Muscle layer of duodenum (tissue), 2 donors: Measurements from ENCODE around the gene RXFP3.

Source experiments
- H3K27ac ChIP-seq: one replicate; pipeline ENCODE4 v1.7.0; 2013; ENCODE audit warnings: mild to moderate bottlenecking, low read length
- H3K27me3 ChIP-seq: one replicate; pipeline ENCODE4 v1.7.0; 2013; ENCODE audit warnings: low read depth, mild to moderate bottlenecking, control low read depth, low read length
- H3K36me3 ChIP-seq, 2 donors: one replicate each; pipeline ENCODE4 v1.7.0; 2013; ENCODE audit warnings: low read length in 2 of 2, control low read depth in 1 of 2, mild to moderate bottlenecking in 1 of 2; ENCODE audit not compliant: insufficient read depth in 2 of 2, control insufficient read depth in 1 of 2
- H3K4me1 ChIP-seq, 2 donors: one replicate each; pipeline ENCODE4 v1.7.0; 2013; ENCODE audit warnings: low read length in 2 of 2, mild to moderate bottlenecking in 2 of 2, control low read depth in 1 of 2, moderate library complexity in 1 of 2; ENCODE audit not compliant: insufficient read depth in 2 of 2, control insufficient read depth in 1 of 2
- H3K4me3 ChIP-seq, 2 donors: one replicate each; pipeline ENCODE4 v1.7.0; 2013; ENCODE audit warnings: low read length in 2 of 2, low read depth in 1 of 2, mild to moderate bottlenecking in 1 of 2
- H3K9me3 ChIP-seq, 2 donors: one replicate each; pipeline ENCODE4 v1.7.0; 2013; ENCODE audit warnings: low read length in 2 of 2, control low read depth in 1 of 2, mild to moderate bottlenecking in 1 of 2; ENCODE audit not compliant: control insufficient read depth in 1 of 2
- donor health status: healthy.

RXFP3 gene

DNA sequence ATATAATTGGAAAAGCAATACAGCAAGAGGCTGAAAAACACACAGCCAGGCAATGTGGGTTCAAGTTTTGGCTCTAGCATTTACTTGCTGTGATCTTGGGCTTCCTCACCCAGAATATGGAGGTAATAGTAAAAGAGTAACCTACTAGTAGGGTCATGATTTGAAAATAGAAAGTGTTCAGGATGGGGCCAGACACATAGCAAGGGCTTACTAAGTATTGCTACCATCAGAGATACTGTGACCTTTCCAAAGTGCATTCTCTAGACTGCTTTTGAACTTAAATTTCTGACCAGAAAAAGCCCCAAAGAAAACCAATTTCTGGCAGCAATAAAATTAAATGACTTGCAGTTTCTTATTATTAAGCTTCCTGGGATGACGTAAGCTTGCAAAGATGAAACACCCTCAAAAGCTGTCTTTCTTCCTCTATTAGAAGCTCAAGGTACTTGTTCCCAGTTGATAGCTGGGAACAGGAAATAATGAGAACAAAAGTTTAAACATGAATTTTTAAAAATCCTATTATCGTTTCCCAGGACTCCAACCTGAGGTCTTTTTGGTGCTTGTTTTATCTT is 28.0 kb downstream of the RXFP3 start:
- H3K4me3 ChIP-seq, result no peak overlapping the region
- no peaks in the 10 kb centered on the region for H3K36me3 ChIP-seq
- H3K27ac ChIP-seq, result no peak overlapping the region
- no peaks in the 10 kb centered on the region for H3K27me3 ChIP-seq
- H3K9me3 ChIP-seq, result no peaks in the 10 kb centered on the region
- no peaks in the 10 kb centered on the region for H3K4me1 ChIP-seq

DNA sequence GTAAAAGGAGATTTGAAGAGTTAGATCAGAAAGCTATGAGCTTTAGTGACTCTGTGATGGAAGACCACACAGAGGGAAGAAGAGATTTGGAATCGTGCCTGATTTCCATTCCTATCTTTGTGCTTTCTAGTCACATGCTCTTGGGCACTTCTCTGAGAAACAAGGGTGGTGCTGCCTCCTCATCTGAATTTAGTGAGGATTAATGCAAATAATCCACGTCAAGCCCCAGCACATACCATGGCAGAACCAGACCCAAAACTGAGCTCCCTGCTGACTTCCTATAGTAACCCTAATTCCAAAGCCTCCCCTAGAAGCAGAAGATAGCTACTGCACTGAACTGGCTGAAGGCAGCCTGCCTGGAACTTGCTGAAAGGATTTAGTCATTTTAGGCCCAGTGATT is 30.6 kb downstream of the RXFP3 start:
- Histone ChIP-seq H3K4me1 (no peaks in the 10 kb centered on the region), H3K27me3 (no peaks in the 10 kb centered on the region), H3K27ac (no peak overlapping the region), H3K9me3 (no peaks in the 10 kb centered on the region), H3K4me3 (no peak overlapping the region), H3K36me3 (no peaks in the 10 kb centered on the region)

DNA sequence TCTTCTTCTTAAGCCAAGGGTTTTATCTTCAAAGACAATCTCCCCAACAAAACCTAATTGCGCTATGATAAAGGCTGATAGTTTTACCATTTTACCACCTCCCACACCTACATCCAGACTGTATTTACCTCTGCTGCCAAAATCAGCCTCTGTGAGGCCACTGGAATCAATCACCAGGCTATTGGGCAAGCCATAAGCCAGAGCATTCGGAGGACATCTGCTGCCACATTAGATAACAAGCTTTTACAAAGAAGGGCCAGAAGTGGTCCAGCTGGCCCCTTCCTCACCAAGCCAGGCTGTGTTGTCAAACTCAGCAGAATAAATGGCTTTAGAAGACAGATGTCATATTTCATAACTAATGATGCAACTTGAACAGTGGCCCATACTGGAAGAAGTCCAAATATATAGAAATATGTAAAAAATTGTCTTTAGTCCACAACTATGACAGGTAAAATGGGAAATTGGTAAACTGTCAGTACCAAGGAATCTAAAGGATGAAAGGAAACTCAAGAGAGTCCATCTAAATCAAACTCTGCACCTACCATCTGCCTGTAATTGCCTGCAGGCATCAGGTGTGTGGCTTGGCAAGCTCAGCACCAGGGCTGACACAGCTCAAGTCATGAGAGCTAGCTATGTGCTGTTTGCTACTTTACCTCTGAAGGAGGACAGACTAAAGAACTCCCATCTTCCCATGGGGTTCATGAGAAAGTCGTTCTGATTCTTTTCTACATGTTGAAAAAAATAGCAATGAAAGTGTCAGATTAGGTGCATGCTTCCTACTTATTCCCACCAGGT is 32.2 kb downstream of the RXFP3 start:
- Histone ChIP-seq H3K9me3 (no peaks in the 10 kb centered on the region), H3K4me3 (no peak overlapping the region), H3K27me3 (no peaks in the 10 kb centered on the region), H3K27ac (no peak overlapping the region), H3K36me3 (no peaks in the 10 kb centered on the region), H3K4me1 (no peaks in the 10 kb centered on the region)

DNA sequence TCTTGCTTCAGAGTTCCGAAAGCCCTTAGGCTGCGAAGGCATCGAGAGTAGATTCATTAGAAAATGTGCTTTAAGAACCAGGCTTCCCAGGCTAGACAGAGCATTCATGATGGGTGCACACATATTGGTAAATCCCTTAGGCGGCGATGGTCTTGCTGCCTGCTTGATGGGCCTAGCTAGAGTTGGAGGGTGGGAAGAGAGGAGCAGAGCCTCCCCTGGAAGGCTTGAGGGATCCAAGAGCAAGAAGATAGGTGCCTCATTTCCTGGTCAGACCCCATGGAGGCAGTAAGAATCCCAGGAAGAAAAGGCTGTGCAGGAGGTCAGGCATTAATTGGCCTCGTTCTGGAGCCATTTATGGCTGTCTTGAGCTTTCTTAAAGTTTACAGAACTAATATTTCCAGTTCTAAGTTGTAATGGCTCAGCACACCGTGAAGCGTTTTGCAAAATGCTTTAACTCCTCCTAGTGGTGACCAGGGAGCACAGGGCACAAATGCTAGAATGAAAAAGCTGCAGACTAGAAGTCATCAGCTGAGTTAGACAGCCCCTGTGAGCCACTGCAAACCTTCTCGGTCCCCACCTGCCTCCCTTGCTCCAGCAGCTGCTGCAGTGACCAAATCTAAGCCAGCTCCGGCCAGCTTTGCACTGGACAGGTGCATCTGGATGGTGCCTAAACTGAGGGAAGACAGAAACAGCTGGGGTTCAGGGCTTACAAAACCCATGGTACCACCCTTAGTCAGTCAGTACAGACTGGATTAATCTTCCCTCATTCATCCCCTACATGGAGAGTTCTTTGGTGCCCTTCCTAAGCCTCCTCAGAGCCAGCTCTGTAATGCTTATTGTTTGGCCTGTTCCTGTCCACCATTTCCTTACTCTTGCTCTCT is 33.6 kb downstream of the RXFP3 start:
- no peaks in the 10 kb centered on the region for H3K36me3 ChIP-seq
- H3K4me1 ChIP-seq, result peaks cover 0 to under 1% of the 10 kb centered on the region in 2 donors
- H3K27me3 ChIP-seq, result no peaks in the 10 kb centered on the region
- H3K4me3 ChIP-seq, result no peak overlapping the region
- H3K9me3 ChIP-seq, result no peaks in the 10 kb centered on the region
- H3K27ac ChIP-seq, result no peak overlapping the region

DNA sequence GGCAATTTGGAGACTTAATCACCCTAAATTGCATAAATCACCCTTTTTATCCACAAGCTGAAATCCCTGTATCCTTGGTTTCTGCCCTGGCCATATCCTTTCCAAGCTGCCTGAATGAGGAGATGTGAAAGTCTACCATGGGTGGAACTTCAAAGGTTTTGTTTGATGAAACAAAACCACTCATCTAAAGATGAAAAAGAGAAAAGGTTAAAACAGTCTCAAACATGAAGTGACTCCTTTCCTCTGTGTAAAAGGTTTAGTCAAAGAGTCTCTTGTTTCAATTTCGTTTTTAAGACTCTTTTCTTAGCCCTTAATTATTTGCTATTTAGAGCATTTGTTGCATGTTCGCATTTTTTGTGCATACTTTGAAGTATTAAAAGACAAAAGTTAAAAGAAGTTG is 37.1 kb downstream of the RXFP3 start:
- H3K36me3 ChIP-seq, result no peaks in the 10 kb centered on the region
- no peaks in the 10 kb centered on the region for H3K27me3 ChIP-seq
- H3K4me1 ChIP-seq, result peaks cover 0 to 14% of the 10 kb centered on the region in 2 donors
- H3K4me3 ChIP-seq, result no peak overlapping the region
- no peaks in the 10 kb centered on the region for H3K9me3 ChIP-seq
- H3K27ac ChIP-seq, result no peak overlapping the region

DNA sequence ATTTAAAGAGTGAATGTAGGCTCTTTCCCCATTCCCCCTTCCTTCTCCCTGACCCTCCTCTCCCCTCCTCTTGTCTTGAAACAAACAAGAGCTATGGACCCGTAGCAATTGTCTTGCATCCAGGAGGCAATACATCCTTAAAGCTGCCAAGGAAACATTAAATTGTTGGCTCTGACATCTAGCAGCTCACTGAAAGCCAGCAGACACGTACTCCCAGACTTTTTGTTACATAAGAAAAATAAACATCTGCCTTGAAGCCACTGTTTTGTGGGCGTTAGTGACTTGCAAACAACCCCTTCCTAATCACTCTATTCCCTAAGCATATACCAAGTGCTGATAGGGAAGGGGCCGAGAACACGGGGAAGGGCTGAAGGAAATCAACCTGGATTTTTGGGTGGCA is 39.7 kb downstream of the RXFP3 start:
- peaks cover 0 to 14% of the 10 kb centered on the region in 2 donors for H3K4me1 ChIP-seq

DNA sequence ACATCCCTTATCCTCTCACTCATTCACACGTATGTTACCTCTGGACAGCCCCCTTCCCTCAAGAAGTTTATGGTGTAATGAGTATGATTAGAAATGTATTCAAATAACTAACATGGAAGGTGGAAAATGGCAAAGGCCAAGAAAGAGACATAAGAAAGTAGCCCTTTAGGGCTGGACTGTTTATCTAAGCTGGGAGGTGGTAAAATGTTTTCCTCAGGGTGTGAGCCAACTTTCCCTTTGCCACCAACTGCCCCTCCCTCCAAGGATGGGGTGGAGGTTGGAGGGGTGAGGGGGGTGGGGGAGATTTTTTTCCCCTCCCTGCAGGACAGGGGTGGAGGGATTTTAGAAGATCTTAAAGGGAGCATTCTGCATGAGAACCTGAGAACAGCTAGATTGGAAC is 40.1 kb downstream of the RXFP3 start:
- H3K4me1 ChIP-seq, result peaks cover 0 to 14% of the 10 kb centered on the region in 2 donors
- H3K27ac ChIP-seq, result no peak overlapping the region
- H3K9me3 ChIP-seq, result no peaks in the 10 kb centered on the region
- no peaks in the 10 kb centered on the region for H3K36me3 ChIP-seq
- H3K4me3 ChIP-seq, result no peak overlapping the region
- no peaks in the 10 kb centered on the region for H3K27me3 ChIP-seq

More for the DNA sequence above, 39.7 kb downstream of the RXFP3 start:
- no peaks in the 10 kb centered on the region for H3K9me3 ChIP-seq
- no peak overlapping the region for H3K27ac ChIP-seq
- no peaks in the 10 kb centered on the region for H3K27me3 ChIP-seq
- no peak overlapping the region for H3K4me3 ChIP-seq
- H3K36me3 ChIP-seq, result no peaks in the 10 kb centered on the region

DNA sequence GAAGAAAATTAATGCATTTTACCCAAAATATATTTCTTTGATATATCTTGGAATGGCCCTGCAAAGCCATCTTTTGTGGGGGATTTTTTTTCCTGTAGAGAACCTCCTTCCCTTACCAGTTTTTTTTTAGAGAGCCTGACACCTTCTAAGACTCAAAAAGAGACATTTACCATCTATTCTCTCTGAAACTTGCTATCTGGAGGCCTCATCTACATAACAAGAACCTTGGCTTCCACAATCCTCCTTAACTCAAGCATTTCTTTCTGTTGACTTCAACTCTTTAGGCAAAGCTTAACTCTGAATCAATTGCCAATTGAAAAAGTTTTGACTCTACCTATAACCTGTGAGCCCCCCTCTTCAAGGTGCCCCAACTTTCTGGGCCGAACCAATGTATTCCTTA is 42.1 kb downstream of the RXFP3 start:
- Histone ChIP-seq H3K4me1 (peaks cover 0 to 14% of the 10 kb centered on the region in 2 donors), H3K4me3 (no peak overlapping the region), H3K27ac (no peak overlapping the region), H3K36me3 (no peaks in the 10 kb centered on the region), H3K9me3 (no peaks in the 10 kb centered on the region), H3K27me3 (no peaks in the 10 kb centered on the region)

DNA sequence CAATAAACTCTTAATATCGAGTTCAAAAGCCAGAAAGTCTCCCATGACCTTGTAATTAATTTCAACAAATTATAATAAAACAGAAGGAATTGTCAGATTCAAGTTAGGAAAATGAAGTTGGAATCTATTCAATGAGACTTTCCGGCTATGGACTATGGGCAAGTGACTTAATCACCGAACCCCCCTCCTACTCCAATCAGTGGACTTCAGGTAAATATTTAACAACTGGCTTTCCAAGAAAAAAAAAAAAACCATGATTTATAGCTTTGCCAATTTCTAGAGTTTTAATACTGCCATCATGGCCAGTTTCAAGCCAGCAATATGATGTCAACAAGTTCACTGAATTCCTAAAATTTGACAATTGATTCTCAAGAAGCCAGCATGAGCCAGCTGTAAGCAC is 43.8 kb downstream of the RXFP3 start:
- H3K4me1 ChIP-seq, result peaks cover 0 to 11% of the 10 kb centered on the region in 2 donors
- no peak overlapping the region for H3K4me3 ChIP-seq
- no peaks in the 10 kb centered on the region for H3K27me3 ChIP-seq
- H3K36me3 ChIP-seq, result no peaks in the 10 kb centered on the region
- H3K27ac ChIP-seq, result no peak overlapping the region
- no peaks in the 10 kb centered on the region for H3K9me3 ChIP-seq

DNA sequence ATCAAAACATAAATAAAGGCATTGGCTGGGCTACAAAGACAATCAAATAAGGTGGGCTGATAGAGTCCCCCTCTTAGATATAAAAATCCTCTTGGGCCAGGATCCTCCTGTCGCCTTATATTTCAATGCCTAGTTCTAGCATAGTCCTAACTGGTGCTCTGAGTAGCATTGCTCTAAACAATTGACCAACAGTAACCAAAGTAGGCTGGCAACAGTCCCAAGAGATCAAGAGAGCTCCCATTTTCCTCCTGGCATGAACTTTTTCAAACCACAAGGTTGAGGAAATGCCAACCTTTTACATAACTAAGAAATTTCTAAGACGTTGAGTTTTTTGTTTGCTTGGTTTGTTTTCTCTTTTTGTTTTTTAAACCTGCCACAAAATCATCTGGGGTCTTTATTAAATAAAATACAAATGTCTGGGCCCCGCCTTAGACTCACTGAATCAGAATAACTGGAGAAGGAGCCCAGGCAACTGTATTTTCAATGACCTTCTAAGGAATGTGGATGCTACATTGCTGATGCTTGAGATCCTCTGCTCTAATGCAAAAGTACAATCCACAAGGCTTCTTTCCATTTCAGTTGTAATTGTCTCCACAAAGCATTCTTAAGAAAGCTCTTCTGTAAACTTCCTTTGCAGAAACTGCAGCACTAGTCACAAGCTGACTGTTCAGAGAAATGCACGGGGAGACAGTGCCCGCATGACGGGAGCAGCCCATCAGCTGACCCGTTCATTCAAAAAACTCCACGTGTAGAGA is 45.4 kb downstream of the RXFP3 start:
- no peak overlapping the region for H3K4me3 ChIP-seq
- H3K9me3 ChIP-seq, result no peaks in the 10 kb centered on the region
- no peaks in the 10 kb centered on the region for H3K27me3 ChIP-seq
- no peaks in the 10 kb centered on the region for H3K4me1 ChIP-seq
- H3K36me3 ChIP-seq, result peaks cover 0 to 4% of the 10 kb centered on the region in 2 donors
- no peak overlapping the region for H3K27ac ChIP-seq

DNA sequence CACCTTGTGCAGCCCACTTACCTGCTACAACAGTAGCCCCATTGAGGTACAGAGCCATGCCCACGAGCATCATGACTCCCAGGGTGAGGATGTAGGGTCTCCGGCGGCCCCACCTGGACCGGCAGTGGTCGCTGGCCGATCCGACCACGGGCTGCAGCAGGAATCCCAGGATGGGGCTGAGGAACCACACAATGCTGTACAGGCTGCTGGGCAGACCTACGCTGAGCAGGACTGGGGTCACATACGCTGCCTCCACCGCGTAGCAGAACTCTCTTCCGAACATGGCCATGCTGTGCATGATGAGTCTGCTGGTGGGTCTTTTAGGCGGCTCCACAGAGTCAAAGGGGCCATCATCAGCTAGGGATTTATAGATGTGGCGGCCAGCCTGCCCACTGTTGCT is 48.0 kb downstream of the RXFP3 start:
- Histone ChIP-seq H3K27me3 (no peaks in the 10 kb centered on the region), H3K27ac (no peak overlapping the region), H3K36me3 (peaks cover 14 to 26% of the 10 kb centered on the region in 2 donors), H3K4me1 (no peaks in the 10 kb centered on the region), H3K4me3 (no peak overlapping the region), H3K9me3 (no peaks in the 10 kb centered on the region)
